Fibroblast of lung (primary cell): ENCODE measurements around the gene DLG4.
"Not testable (repeated sequence)": the region's sequence is repeated elsewhere in the genome, so short reads cannot be mapped to it uniquely, and the experiment has no call there.

Experiments used
- CTCF ChIP-seq, 2 donors: IDR thresholded peaks in 1 of 2; conservative IDR thresholded peaks in 1 of 2; 1 replicate in 1 of 2; 2 replicates in 1 of 2; pipeline ENCODE4 v1.5.1; 2011 to 2012; ENCODE audit warnings: low read length in 2 of 2, control low read depth in 1 of 2, inconsistent platforms in 1 of 2, low read depth in 1 of 2, mild to moderate bottlenecking in 1 of 2
- EZH2 ChIP-seq: IDR thresholded peaks from 2 replicates; pipeline ENCODE4 v1.5.1; 2012; ENCODE audit warnings: low read length, control low read depth, mild to moderate bottlenecking; ENCODE audit errors: missing control alignments

- TF ChIP-seq CTCF (conservative IDR thresholded peaks at IDR 0.05 in 1 of 2, IDR thresholded peaks at IDR 0.05 in 1 of 2; ENCODE audit: low read depth in 1 of 2, low read length in 2 of 2); EZH2: not testable (repeated sequence)
These were observed 61.2 kb downstream of the DLG4 start for GRCh38 chr17:7158424-7158823.
